Activated T-helper 17 cell treated with anti-CD3 and anti-CD28 coated beads, Interleukin-2, amount 50 U/mL, for 72 hours (primary cell): ENCODE measurements around the gene ASCL2. TPM values are rescaled to one million over a fixed set of nuclear protein-coding genes. Genes with fewer than 3 reads are reported as not detected.
"Not testable (repeated sequence)": the region's sequence is repeated elsewhere in the genome, so short reads cannot be mapped to it uniquely, and the experiment has no call there.

ENCODE experiments used
- ATAC-seq: fragments of 150-1000 bp; cut with Tn5 transposase; replicated peaks from 2 replicates; pipeline ENCODE4 v1.10.0; 2021; ENCODE audit warnings: mild to moderate bottlenecking, moderate library complexity
- H3K27ac Mint-ChIP-seq: one replicate; pipeline ENCODE4 v1.8.0; 2022; ENCODE audit warnings: mixed read lengths
- H3K27me3 Mint-ChIP-seq: one replicate; pipeline ENCODE4 v1.8.0; 2022; ENCODE audit warnings: mixed read lengths
- H3K36me3 Mint-ChIP-seq: one replicate; pipeline ENCODE4 v1.8.0; 2022; ENCODE audit warnings: low read depth, mild to moderate bottlenecking, mixed read lengths
- H3K4me1 Mint-ChIP-seq: one replicate; pipeline ENCODE4 v1.8.0; 2022; ENCODE audit warnings: mixed read lengths
- H3K4me3 Mint-ChIP-seq: one replicate; pipeline ENCODE4 v1.8.0; 2022; ENCODE audit warnings: mild to moderate bottlenecking, mixed read lengths
- H3K9me3 Mint-ChIP-seq: one replicate; pipeline ENCODE4 v1.8.0; 2022; ENCODE audit warnings: mixed read lengths
- total RNA-seq, 2 donors: library from RNA; stranded (reverse); gene quantifications; one replicate each; pipeline ENCODE4 v1.2.3, GENCODE V29; 2022

ASCL2 gene
- total RNA-seq, 2 donors from 2014 or later = 1.2 to 5.1 TPM

DNA sequence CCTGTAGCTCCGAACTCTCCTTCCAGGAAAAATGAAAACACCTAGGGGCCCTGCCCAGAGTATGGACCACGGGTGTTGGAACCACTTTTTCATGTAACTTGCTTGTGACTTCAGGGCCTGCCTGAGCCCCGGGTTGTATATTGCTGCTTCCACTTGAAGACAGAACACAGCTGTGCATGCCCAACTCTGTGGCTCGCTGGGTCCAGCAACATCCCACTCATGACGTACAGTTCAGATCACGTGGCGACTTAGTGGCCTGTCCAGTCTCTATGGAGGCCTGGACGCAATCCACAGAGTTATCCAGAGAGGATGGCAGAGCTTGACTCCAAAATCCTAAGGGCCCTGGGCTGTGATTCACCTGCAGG is 24.5 kb upstream of the ASCL2 start:
- Mint-ChIP-seq H3K4me3 (no peak overlapping the region), H3K4me1 (peaks cover 13% of the 10 kb centered on the region), H3K36me3 (no peaks in the 10 kb centered on the region), H3K9me3 (no peaks in the 10 kb centered on the region), H3K27ac (no peak overlapping the region), H3K27me3 (no peaks in the 10 kb centered on the region)
- ATAC-seq = no peak

DNA sequence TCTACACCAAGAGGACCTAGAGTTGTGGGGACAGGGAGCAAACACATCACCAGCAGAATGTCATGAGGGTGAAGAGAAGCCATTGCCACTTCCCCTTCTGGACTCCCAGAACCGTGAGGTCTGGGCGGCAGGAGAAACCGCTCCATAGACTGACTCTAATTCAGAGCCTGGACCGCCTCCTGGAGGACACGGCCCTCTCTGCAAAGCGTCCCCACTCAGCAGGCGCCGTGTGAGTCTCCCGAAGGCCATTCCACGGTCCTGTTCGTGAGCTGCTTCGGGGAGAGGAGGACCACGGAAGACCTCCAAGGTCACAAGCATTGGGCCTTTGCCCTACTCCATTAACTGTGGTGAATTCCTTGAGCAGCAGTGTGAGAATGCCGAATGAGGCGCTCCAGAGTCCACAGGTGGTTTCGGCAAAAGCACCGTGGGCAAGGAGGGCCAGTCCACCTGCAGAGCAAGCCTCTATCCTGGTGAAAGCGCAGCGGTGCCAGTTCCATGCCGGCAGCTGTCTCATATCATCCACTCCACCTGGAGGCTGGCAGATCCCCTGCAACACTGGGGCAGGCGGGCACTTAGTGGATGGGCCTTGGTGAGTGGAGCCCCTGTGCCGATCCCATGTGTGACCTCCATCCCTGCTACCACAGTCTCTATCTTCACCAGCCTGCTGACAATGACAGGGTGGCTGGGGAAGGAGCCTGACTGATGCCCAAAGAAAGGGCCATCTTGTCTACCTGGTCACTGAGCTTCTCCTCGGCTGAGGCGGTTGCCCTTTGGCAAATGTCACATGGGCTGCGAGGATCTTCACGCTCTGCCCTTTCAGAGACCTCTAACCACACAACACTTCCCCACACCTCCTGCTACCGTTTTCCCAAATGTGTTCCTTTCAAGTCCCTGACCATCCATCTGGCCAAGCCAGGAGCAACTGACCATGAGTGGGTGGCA is 23.9 kb upstream of the ASCL2 start:
- H3K36me3 Mint-ChIP-seq = no peaks in the 10 kb centered on the region
- H3K4me3 Mint-ChIP-seq = no peak overlapping the region
- H3K4me1 Mint-ChIP-seq = peaks cover 19% of the 10 kb centered on the region
- no peak overlapping the region for H3K27ac Mint-ChIP-seq
- ATAC-seq = no peak
- H3K9me3 Mint-ChIP-seq = no peaks in the 10 kb centered on the region
- H3K27me3 Mint-ChIP-seq = no peaks in the 10 kb centered on the region

DNA sequence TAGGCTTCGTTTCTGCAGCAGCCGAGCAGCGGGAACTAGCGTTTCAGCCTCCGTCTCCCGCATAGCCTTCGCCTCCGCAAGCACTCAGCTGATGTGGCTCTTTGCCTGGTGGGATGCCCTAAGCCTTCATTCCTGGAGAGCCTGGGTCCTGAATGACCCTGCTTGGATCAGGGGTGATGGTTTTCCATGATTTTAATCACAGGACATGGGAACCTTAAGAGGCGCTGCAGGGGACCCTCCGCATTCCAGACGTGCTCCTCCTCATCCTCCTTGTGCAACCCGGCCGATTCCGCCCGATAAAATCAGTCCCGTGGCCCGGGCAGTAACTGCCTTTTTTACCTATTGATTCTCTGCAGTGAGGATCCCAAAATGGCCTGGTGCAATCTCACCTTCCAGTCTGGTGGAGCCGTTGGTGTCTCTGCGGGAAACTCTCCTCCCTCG is 23.2 kb upstream of the ASCL2 start:
- H3K36me3 Mint-ChIP-seq = no peaks in the 10 kb centered on the region
- no peak overlapping the region for H3K4me3 Mint-ChIP-seq
- no peak overlapping the region for H3K27ac Mint-ChIP-seq
- H3K27me3 Mint-ChIP-seq = no peaks in the 10 kb centered on the region
- peaks cover 19% of the 10 kb centered on the region for H3K4me1 Mint-ChIP-seq
- no peak for ATAC-seq
- no peaks in the 10 kb centered on the region for H3K9me3 Mint-ChIP-seq

DNA sequence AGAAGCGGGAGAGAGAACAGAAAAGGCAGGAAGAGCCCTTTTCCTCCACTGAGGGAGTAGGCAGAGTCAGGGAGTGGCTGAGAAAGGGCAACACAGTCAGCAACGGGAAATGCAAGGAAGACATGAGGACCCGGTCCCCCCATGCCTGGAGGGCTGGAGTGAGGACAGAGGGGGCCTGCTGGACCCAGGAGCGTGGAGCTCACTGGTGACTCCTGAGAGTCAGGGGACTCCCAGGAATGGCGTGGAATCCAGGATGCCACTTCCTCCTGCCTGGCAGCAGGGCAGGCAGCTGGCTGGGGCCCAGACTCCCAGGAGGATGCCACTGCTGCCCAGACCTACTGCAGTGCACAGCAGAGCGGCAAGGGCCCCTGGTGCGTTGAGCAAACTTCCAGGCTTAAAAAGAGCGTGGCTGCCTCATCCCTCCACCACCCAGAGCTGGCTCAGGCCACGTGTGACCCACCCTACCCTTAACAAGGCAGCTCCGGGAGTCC is 20.0 kb upstream of the ASCL2 start:
- Mint-ChIP-seq H3K9me3 (no peaks in the 10 kb centered on the region), H3K27ac (peak overlapping the region; percentile 36), H3K36me3 (no peaks in the 10 kb centered on the region), H3K4me3 (no peak overlapping the region), H3K4me1 (peaks cover 9% of the 10 kb centered on the region), H3K27me3 (no peaks in the 10 kb centered on the region)
- ATAC-seq = no peak

DNA sequence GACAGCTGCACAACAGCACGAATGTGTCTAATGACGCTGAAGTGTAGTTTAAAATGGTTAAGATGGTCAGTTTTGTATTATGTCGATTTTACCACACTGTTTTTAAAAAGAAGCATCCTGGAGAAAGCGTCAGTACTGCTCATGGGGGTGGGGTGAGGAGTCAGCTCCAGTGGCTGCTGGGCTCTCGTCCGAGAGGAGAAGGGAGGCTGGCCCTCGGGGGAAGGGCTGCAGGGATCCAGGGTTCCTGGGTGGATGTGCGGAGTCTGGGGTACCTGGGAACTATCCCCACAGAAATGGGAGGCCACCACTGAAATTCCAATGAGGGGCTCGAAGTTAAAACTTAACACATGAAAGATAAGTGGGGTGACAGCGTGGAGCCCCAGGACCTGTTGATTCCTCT is 19.5 kb upstream of the ASCL2 start:
- H3K4me1 Mint-ChIP-seq = peaks cover 9% of the 10 kb centered on the region
- no peaks in the 10 kb centered on the region for H3K9me3 Mint-ChIP-seq
- ATAC-seq = no peak
- H3K36me3 Mint-ChIP-seq = no peaks in the 10 kb centered on the region
- peak overlapping the region; percentile 36 for H3K27ac Mint-ChIP-seq
- H3K27me3 Mint-ChIP-seq = no peaks in the 10 kb centered on the region
- H3K4me3 Mint-ChIP-seq = no peak overlapping the region

DNA sequence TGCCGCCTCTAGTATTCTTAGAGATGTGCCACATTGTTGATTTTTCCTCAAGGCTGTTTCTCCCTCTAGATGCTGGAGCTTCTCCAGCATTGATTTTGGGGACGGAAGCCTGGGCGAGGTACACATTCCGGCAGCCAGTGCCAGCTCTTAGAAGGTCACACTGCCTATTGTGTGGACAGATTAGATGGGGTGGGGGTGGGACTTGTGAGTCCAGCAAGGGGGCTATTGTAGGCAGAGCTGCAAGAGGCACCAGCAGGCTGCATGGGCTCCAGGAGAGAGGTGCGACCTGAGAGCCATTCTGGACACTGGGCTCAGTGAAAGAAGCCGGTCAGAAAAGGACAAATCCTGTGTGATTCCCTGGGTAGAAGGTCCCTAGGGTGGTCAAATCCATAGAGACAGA is 19.0 kb upstream of the ASCL2 start:
- Mint-ChIP-seq H3K4me3 (no peak overlapping the region), H3K4me1 (peaks cover 9% of the 10 kb centered on the region), H3K27me3 (no peaks in the 10 kb centered on the region), H3K9me3 (no peaks in the 10 kb centered on the region), H3K36me3 (no peaks in the 10 kb centered on the region), H3K27ac (peak overlapping the region; percentile 36)
- no peak for ATAC-seq

DNA sequence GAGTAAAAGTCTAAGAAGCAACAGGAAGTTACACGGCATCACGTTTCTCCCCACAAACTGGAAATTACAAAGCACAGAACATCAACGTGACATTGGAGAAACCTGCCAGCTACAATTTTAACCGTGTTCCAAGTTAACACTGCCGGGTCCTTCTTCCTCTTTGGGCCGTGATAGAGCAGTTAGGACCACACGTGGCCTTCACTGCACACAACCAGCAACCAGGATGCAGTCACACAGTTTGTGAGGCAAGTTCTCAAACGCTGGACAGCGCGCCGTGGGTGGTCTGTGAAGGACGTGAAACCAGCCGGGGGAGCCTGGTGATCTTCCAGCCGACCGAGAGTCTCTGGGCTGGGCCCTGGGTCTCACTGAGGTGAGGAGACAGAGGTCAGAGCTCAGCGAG is 16.7 kb upstream of the ASCL2 start:
- peaks cover 9% of the 10 kb centered on the region for H3K4me1 Mint-ChIP-seq

DNA sequence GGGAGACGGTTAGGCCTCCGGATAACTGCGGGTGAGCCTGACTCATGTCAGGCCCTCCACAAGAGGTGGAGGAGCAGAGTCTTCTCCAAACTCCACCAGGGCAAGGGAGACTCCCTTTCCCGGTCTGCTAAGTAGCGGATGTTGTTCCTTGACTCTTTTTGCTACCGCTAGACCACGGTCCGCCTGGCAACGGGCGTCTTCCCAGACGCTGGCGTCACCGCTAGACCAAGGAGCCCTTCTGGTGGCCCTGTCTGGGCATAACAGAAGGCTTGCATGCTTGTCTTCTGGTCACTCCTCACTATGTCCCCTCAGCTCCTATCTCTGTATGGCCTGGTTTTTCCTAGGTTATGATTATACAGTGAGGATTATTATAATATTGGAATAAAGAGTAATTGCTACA is 16.0 kb upstream of the ASCL2 start:
- not testable (repeated sequence) for H3K27ac Mint-ChIP-seq, ATAC-seq, H3K4me3 Mint-ChIP-seq, H3K27me3 Mint-ChIP-seq, H3K9me3 Mint-ChIP-seq, H3K36me3 Mint-ChIP-seq, H3K4me1 Mint-ChIP-seq

More for the DNA sequence above, 16.7 kb upstream of the ASCL2 start:
- H3K36me3 Mint-ChIP-seq = no peaks in the 10 kb centered on the region
- peak overlapping the region; percentile 23 for H3K27ac Mint-ChIP-seq
- no peaks in the 10 kb centered on the region for H3K27me3 Mint-ChIP-seq
- no peaks in the 10 kb centered on the region for H3K9me3 Mint-ChIP-seq
- no peak overlapping the region for H3K4me3 Mint-ChIP-seq
- no peak for ATAC-seq

DNA sequence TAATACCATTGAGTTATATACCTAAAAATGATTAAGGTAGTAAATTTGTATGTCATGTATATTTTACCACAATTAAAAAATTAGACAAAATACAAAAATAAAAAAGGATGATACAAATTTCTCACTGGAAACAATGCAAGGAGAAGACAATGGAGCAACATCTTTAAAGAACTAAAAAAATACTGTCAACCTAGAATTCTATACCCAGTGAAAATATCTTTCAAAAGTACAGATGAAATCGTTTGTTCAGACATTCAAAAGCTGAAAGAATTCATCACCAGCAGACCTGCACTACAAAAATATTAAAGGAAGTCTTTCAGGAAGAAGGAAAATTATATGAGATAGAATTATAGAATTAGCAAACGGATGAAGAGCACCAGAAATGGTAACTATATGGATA is 9.8 kb upstream of the ASCL2 start:
- no peaks in the 10 kb centered on the region for H3K36me3 Mint-ChIP-seq
- H3K27ac Mint-ChIP-seq = no peak overlapping the region
- H3K4me1 Mint-ChIP-seq = no peaks in the 10 kb centered on the region
- no peaks in the 10 kb centered on the region for H3K9me3 Mint-ChIP-seq
- peaks cover 5% of the 10 kb centered on the region for H3K27me3 Mint-ChIP-seq
- no peak overlapping the region for H3K4me3 Mint-ChIP-seq
- no peak for ATAC-seq

DNA sequence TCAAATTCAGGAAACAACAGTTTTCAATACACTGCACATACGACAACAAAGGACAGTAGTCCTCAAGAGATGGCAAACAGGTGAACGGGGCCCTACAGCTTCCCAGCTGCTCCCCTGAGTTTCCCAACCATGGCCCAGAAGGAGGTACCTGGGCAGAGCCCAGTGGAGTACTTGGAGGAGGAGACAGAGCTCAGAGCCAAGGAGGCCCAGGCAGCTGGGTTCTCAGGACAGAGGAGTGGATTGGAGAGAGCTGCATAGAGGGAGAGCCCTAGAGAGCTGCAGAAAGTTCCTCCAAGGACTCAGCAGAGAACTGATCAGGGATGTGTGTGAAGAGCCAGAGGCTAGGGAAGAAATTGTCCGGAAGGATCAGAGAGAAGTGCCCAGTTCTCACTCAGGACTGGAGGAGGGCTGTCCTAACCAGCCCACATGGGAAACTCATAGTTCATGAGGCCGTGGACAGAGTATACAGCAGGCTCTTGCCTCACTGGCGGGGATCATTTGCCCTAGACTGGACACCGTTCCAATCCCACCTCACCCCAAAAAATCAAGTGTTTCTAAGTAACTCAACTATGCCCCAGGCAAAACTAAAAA is 7.6 kb upstream of the ASCL2 start:
- H3K27ac Mint-ChIP-seq = no peak overlapping the region
- peaks cover 13% of the 10 kb centered on the region for H3K27me3 Mint-ChIP-seq
- no peaks in the 10 kb centered on the region for H3K4me1 Mint-ChIP-seq
- no peak for ATAC-seq
- H3K9me3 Mint-ChIP-seq = no peaks in the 10 kb centered on the region
- no peaks in the 10 kb centered on the region for H3K36me3 Mint-ChIP-seq
- no peak overlapping the region for H3K4me3 Mint-ChIP-seq

DNA sequence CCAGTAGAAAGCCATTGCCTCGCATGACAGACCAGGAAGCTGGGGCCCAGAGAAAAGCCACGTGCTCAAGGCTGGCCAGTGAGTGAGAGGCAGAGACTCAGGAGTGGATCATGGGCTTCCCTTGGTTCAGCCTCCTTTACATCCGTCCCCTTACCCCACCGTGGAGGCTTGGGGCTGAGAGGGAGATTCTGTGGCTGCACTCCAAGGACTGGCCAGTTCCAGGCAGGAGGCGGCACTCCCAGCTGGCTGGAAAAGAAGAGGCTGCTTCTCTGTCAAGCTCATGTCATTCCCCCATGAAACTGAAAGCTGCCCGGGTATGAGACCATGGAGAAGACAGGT is 6.6 kb upstream of the ASCL2 start:
- Mint-ChIP-seq H3K4me1 (no peaks in the 10 kb centered on the region), H3K4me3 (no peak overlapping the region), H3K27ac (no peak overlapping the region), H3K9me3 (no peaks in the 10 kb centered on the region), H3K27me3 (peaks cover 15% of the 10 kb centered on the region), H3K36me3 (no peaks in the 10 kb centered on the region)
- no peak for ATAC-seq

DNA sequence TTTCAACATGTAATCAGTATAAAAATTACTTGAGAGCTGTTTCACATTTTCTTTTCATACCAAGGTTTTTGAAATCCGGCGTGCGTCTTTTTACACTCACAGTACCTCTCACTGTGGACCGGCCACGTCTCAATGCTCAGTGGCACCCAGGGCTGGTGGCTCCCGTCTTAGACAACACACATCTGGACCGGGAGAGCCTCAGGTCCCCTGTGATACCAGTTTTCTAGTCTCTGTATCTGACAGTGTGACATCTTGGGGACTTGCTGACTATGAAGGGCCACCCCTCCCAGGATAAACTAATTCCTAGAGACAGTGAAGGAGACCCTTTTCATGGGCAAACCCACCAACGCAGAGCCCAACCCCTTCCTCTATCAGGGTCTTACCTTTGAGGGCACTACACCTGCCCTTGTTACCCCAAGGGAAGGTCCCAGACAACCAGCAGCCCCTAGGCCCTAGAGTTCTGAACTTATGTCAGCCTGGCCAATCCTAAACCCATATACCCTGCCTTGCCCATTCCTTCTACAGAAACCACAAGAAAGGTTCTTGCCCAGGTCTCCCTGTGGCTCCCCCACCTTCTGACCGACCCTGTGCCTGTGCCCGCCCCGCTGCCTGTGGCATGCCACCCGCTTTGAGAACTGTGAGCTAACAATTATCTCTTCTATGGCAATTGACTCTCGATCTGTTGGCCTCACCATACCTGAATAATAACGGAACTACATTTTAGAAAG is 6.1 kb upstream of the ASCL2 start:
- Mint-ChIP-seq H3K27ac (no peak overlapping the region), H3K9me3 (no peaks in the 10 kb centered on the region), H3K27me3 (peaks cover 18% of the 10 kb centered on the region), H3K36me3 (no peaks in the 10 kb centered on the region), H3K4me1 (no peaks in the 10 kb centered on the region), H3K4me3 (no peak overlapping the region)
- ATAC-seq = no peak

DNA sequence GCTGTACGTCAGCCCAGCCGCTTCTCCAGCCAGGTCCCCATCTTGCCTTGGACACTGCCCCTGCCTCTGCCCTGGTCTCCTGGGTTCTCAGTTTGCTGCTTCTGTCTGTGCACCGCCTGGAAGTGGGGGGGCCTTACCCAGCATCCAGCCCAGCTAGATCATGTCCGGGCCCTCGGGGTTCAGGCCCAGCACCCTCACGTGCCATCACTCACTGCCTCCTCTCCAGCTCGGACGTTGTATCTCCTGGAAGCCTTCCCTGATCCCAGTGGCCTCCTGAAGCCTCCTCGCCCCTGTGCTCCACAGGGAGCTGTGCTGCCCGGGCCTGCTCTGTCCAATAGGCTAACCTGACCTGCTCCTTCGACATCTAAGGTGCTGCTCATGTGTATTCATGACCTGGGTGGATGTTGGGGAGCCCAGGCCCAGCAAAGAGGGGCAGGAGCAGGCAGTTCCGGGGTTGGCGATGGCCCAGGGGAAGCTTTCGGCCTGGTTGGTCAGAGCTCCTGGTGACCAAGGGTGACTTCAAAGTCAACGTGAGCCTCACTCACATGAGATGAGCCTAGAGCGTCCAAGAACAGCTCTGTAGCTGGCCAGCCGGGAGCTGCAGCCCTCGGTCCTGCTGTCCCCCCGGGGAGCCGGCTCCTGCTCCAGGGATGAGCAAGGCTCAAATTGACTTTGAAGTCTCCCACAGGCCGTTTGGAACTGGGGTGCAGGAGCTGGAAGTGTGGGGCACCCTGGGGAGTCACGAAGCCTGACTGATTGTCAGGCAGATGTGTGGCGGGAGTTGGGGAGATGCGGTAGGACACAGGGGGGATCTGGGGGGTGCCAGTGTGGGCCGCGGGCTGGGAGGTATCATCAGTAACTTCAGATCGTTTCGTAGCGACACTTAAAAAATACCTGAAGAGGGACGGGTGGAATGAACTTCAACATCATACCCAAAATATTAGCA is 5.2 kb upstream of the ASCL2 start:
- no peaks in the 10 kb centered on the region for H3K4me1 Mint-ChIP-seq

DNA sequence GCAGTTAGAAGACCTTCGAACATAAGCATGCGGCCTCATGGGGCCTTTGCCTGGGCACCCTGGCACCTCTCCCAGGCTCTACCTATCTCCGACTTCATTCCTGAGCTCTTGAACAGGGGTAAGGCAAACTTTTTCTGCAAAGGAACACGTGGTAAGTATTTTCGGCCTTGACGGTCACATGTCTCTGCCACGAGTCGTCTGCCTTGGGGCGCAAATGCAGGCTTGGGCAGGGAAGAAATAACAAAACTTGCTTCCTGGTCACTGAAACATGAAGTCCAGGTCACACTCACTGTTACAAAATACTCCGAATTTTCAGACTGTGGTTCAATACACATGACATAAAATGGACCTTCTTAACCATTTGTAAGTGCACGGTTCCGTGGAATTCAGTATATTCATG is 3.4 kb upstream of the ASCL2 start:
- Mint-ChIP-seq H3K4me3 (no peak overlapping the region), H3K27me3 (peaks cover 19% of the 10 kb centered on the region), H3K4me1 (no peaks in the 10 kb centered on the region), H3K9me3 (no peaks in the 10 kb centered on the region), H3K27ac (no peak overlapping the region), H3K36me3 (no peaks in the 10 kb centered on the region)
- no peak for ATAC-seq

More for the DNA sequence above, 5.2 kb upstream of the ASCL2 start:
- no peak for ATAC-seq
- Mint-ChIP-seq H3K27me3 (peaks cover 19% of the 10 kb centered on the region), H3K27ac (no peak overlapping the region), H3K4me3 (no peak overlapping the region), H3K36me3 (no peaks in the 10 kb centered on the region), H3K9me3 (no peaks in the 10 kb centered on the region)
